GM19099 (cell line): ENCODE measurements around the gene TBC1D14.

Experiments used
- POLR2A ChIP-seq: IDR thresholded peaks from 3 replicates; pipeline ENCODE4 v1.6.1; 2011; ENCODE audit warnings: low read depth; ENCODE audit not compliant: insufficient read length; ENCODE audit errors: extremely low read depth

TBC1D14 gene

GRCh38 chr4:7014815-7015214 lies 105.2 kb downstream of the TBC1D14 start:
- no peak for TF ChIP-seq POLR2A

- no peak for TF ChIP-seq POLR2A
These were observed 105.9 kb downstream of the TBC1D14 start for GRCh38 chr4:7015383-7016035.

GRCh38 chr4:7016086-7016485 lies 106.5 kb downstream of the TBC1D14 start:
- no peak for TF ChIP-seq POLR2A

GRCh38 chr4:7016512-7016911 lies 106.9 kb downstream of the TBC1D14 start:
- TF ChIP-seq POLR2A = no peak

GRCh38 chr4:7017446-7018048 lies 107.9 kb downstream of the TBC1D14 start:
- no peak for TF ChIP-seq POLR2A

- TF ChIP-seq POLR2A = no peak
These were observed 108.7 kb downstream of the TBC1D14 start for GRCh38 chr4:7018281-7018680.

- TF ChIP-seq POLR2A = no peak
These were observed 109.7 kb downstream of the TBC1D14 start for GRCh38 chr4:7019367-7019766.

GRCh38 chr4:7020290-7020689 lies 110.7 kb downstream of the TBC1D14 start:
- no peak for TF ChIP-seq POLR2A

- TF ChIP-seq POLR2A = no peak
These were observed 111.2 kb downstream of the TBC1D14 start for GRCh38 chr4:7020856-7021255.

- TF ChIP-seq POLR2A = no peak
These were observed 111.7 kb downstream of the TBC1D14 start for GRCh38 chr4:7021355-7021754.

- TF ChIP-seq POLR2A = no peak
These were observed 112.5 kb downstream of the TBC1D14 start for GRCh38 chr4:7021930-7022664.

- no peak for TF ChIP-seq POLR2A
These were observed 113.9 kb downstream of the TBC1D14 start for GRCh38 chr4:7023486-7023885.

- no peak for TF ChIP-seq POLR2A
These were observed 114.3 kb downstream of the TBC1D14 start for GRCh38 chr4:7023901-7024300.

GRCh38 chr4:7024336-7024890 lies 114.8 kb downstream of the TBC1D14 start:
- no peak for TF ChIP-seq POLR2A

GRCh38 chr4:7025040-7025602 lies 115.5 kb downstream of the TBC1D14 start:
- no peak for TF ChIP-seq POLR2A
